Heart left ventricle (tissue), 13 donors: ENCODE results near the gene CLEC16A.

Source experiments
- POLR2A ChIP-seq, 2 donors: fragments of 450-650 bp; IDR thresholded peaks; one replicate each; pipeline ENCODE4 v1.6.1; 2017; ENCODE audit warnings: antibody characterized with exemption in 2 of 2, mild to moderate bottlenecking in 2 of 2, moderate library complexity in 2 of 2
- TF ChIP-seq, protein P1 (sequence below), 12 donors: fragments of 200-600 bp; sonication (generic) in 4 of 12; IDR thresholded peaks; one replicate each; pipeline versions ENCODE4 v1.5.0 to v1.8.0; 2018 to 2022; ENCODE audit warnings: antibody characterized with exemption in 12 of 12, mild to moderate bottlenecking in 5 of 12
- donor health status: ischemic (EF 13 %, LVEDD 7.1; RV severe dilation, severe dysfunction).
- donor health status: DM: no; HTN: yes; CAD: no.
- donor health status: DM: no; HTN: no; CAD: no.
- donor health status: ischemic (EF 25% LVEDD 6.9; RV normal size, moderate dysfunction).
- donor health status: ischemic (EF 25% LVEDD 5.7; RV mildly dilated, moderate dysfunction).
- donor health status: ischemic (EF 35%, LVEDD 5.7; RV mildly dilated, moderate dysfunction).
- donor health status: nonischemic (EF 11% LVEDD 7.7; RV severe dilation, severe dysfunction).
- donor health status: DM: yes; HTN: yes; CAD: no.
- donor health status: PGD.
- donor health status: ischemic (EF 29% LVEDD 5.4; RV normal size, mild dysfunction).
- donor health status: nonischemic (EF 23%, LVEDD 6.1; RV moderate dilation, normal function).

DNA sequence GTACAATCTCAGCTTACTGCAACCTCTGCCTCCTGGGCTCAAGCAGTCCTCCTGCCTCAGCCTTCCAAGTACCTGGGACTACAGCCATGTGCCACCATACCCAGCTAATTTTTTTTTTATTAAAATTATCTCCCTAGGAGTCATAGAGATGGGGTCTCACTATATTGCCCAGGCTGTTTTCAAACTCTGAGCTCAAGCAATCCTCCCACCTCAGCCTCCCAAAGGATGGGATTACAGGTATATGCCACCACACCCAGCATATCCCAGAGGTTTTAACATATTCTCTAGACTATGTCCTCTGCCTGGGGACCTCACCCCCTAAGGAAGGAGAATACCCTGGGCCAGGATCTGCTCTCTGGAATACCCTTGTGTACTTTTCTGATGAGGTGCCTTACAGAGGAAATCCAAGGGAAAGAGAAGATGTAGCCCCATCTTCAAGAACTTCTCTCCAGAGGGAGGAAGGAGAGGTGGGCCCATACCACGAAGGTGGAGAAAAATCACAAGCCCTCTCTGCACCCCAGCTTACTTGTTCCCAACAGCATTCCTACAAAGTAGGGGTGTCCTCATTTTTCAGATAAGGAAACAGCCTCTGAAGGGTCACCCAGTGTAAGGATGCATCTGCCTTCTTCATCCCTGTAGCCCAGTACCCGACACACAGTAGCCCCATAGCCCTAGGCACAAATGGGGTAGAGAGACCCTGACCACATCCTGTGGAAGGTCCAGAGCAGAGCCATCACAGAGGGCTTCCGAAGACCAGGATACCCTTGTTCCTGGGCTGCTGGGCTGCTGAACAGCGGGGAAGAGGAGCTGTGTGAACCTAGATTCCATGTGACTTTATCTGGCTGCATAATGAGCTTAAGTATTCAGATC, 160.0 kb downstream of the CLEC16A start:
- TF ChIP-seq, protein P1, sequence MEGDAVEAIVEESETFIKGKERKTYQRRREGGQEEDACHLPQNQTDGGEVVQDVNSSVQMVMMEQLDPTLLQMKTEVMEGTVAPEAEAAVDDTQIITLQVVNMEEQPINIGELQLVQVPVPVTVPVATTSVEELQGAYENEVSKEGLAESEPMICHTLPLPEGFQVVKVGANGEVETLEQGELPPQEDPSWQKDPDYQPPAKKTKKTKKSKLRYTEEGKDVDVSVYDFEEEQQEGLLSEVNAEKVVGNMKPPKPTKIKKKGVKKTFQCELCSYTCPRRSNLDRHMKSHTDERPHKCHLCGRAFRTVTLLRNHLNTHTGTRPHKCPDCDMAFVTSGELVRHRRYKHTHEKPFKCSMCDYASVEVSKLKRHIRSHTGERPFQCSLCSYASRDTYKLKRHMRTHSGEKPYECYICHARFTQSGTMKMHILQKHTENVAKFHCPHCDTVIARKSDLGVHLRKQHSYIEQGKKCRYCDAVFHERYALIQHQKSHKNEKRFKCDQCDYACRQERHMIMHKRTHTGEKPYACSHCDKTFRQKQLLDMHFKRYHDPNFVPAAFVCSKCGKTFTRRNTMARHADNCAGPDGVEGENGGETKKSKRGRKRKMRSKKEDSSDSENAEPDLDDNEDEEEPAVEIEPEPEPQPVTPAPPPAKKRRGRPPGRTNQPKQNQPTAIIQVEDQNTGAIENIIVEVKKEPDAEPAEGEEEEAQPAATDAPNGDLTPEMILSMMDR (IDR thresholded peaks at IDR 0.05), result no peak
- TF ChIP-seq POLR2A (IDR thresholded peaks at IDR 0.05), result no peak
